Ramos (cell line): ENCODE data around the gene MTRF1L.
"Not testable (repeated sequence)": the region's sequence is repeated elsewhere in the genome, so short reads cannot be mapped to it uniquely, and the experiment has no call there.

ENCODE experiments used
- in situ Hi-C: fragments of 300-500 bp; cut with MboI; formaldehyde crosslinking; loops from one replicate; pipeline ENCODE4 v1.14.3; 2022; ENCODE audit warnings: low sequenced_read_pairs; ENCODE audit not compliant: unreplicated experiment

Gene MTRF1L

DNA sequence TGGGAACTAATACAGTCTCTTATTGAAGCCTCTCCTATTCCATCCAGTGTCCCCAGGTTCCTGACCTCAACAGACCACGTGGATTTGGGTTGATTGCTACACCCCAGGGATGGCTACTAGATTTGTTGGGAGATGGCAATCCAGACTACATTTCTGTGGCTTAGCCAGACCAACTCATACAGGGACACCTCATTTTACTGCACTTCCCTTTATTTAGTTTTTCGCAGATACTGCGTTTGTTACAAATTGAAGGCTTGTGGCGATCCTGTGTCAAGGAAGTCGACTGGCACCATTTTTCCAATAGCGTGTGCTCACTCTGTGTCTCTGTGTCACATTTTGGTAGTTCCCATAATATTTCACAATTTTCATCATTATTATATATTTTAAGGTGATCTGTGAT lies 10.3 kb upstream of the MTRF1L start:
- in situ Hi-C loops, result no loop called here

DNA sequence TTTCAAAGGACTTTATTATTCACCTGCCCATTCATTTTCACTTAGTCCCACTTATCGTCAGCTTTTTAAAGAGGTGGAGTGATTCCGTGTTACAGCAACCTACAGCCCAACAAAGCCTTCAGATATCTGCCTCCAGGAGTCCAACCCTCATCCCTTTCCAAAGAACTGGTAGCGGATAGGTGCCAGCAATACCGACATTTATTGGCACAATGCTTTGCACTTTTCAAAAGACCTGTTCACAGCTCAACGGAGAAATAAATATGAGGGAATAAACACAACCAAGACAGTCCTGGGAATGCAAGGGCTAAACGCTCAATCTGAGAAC lies 819 bp upstream of the MTRF1L start:
- in situ Hi-C loops, result no loop called here

- in situ Hi-C loops, result no loop called here
Measured at GRCh38 chr6:153001767-153002612, 519 bp downstream of the MTRF1L start.

- in situ Hi-C loops, result not testable (repeated sequence)
Measured at GRCh38 chr6:153000790-153001189, 1.7 kb downstream of the MTRF1L start.

GRCh38 chr6:153000243-153000642 lies 2.3 kb downstream of the MTRF1L start:
- in situ Hi-C loops, result no loop called here

DNA sequence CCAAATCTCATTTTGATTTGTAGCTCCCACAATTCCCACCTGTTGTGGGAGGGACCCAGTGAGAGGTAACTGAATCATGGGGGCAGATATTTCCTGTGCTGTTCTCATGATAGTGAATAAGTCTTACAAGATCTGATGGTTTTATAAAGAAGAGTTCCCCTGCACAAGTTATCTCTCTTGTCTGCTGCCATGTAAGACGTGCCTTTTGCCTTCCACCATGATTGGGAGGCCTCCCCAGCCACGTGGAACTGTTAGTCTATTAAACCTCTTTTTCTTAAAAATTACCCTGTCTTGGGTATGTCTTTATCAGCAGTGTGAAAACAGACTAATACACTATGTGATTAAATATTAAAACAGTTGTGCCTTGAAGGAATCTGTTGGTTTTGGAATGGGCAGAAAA lies 3.0 kb downstream of the MTRF1L start:
- in situ Hi-C loops, result loop anchor here (25.0 kb wide), 1 partner anchor 1612 kb away; the partner anchor contains the start of gene ZBTB2

DNA sequence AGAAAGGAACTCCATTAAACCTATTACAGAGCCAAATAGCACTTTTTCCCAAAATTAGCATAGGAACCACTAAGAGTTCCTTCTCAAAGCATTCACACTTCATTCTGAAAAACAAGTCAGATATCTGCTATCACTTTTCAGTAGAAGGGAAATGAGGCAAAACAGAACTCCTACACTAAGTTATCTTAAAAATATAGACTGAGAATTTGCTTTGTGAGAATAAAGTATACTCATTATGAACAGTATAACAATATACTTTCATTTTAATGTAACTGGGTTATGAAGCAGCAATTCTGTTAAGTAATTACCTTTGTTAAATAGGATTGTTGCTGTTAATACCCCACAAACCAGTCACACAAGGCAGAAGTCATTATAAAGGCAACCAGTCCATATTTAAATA lies 8.7 kb downstream of the MTRF1L start:
- in situ Hi-C loops, result loop anchor here (25.0 kb wide), 1 partner anchor 1607 kb away; the partner anchor contains the start of gene ZBTB2

GRCh38 chr6:152993431-152993830 lies 9.1 kb downstream of the MTRF1L start:
- in situ Hi-C loops, result loop anchor here (25.0 kb wide), 1 partner anchor 1606 kb away; the partner anchor contains the start of gene ZBTB2

DNA sequence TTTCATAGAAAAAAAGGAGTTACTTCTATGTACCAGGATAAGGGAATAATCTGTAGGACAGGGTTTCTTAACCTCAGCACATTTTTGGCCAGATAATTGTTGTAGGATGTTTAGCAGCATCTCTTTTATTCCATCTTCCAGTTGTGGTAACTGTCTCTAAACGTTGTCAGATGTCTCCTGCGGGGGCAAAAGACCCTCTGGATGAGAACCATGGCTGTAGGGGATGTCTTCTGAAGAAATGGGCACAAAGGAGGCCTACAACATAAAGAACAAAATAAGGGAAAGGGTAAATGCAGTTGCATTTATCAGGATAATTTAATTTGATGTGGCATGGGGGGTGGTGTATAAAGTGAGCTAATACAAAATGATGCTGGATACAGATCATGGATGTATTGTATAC lies 15.5 kb downstream of the MTRF1L start:
- in situ Hi-C loops, result loop anchor here (10.0 to 25.0 kb wide), 2 partner anchors 302 to 1600 kb away; partner anchors contain the start of gene ZBTB2

DNA sequence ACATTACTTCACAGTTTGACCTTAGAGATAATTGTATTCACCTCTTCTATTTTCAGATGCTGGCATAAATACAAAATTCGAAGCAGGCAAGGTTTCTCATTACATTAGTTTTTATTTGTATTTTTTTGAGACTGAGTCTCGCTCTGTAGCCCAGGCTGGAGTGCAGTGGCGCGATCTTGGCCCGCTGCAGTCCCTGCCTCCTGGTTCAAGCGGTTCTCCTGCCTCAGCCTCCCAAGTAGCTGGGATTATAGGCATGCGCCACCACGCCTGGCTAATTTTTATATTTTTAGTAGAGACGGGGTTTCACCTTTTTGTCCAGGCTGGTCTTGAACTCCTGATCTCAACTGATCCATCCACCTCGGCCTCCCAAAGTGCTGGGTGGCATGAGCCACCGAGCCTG lies 17.2 kb downstream of the MTRF1L start:
- in situ Hi-C loops, result loop anchor here (10.0 to 25.0 kb wide), 2 partner anchors 300 to 1598 kb away; partner anchors contain the start of gene ZBTB2

GRCh38 chr6:152984513-152984872 lies 18.0 kb downstream of the MTRF1L start:
- in situ Hi-C loops, result loop anchor here (10.0 to 25.0 kb wide), 2 partner anchors 300 to 1597 kb away; partner anchors contain the start of gene ZBTB2

- in situ Hi-C loops, result loop anchor here (10.0 to 25.0 kb wide), 2 partner anchors 299 to 1597 kb away; partner anchors contain the start of gene ZBTB2
Measured at GRCh38 chr6:152983637-152984512, 18.6 kb downstream of the MTRF1L start.

- in situ Hi-C loops, result loop anchor here (10.0 to 25.0 kb wide), 2 partner anchors 298 to 1596 kb away; partner anchors contain the start of gene ZBTB2
Measured at GRCh38 chr6:152982904-152983636, 19.4 kb downstream of the MTRF1L start, which contains the start of gene FBXO5. TSS of gene FBXO5 (minus strand) at chr6:152983041. CDS start at chr6:152982959, 82 bp downstream.

DNA sequence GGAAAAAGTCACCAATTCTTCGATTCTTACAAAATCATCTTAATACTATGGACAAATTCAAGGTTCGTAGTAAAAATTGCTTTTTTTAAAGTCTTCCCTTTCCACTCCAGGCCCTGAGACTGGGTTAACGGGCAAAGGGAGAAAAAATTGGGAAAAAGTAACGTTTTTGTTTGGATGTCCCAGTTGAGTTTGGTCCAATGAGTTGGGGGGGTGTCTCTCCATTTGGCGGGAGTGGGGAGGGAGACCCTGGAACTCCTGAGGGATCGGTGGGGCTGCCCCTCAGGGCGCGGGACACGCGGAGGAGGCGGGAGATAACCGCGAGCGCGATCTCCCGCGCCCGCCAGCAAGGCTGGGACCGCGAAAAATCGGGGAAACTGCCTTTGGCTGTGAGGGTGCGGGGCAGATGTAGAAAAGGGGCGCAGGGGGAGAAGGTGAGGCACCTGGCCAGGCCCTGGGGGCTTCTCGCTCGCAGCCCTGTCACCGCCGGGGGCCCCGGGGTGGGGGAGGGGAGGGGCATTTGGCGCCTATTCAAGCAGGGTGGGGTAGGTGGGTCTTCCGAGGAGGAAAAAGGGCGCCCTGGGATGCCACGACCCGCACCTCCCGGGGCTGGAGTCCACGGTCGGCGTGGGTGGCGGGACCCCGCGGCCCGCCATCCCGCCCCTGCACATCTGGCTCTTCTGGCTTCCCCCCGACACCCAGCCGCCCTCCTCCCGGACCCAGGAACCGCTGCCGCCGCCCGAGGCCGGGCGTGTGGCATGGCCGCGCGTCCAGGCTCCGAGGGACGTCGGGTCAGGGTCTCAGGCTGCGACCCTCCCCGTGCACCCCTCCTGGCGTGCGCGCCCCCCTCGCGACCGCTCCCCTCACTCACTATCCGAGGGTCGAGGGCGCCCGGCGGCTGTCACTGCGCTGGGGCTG lies 20.3 kb downstream of the MTRF1L start:
- in situ Hi-C loops, result loop anchor here (10.0 to 25.0 kb wide), 2 partner anchors 297 to 1595 kb away; partner anchors contain the start of gene ZBTB2

DNA sequence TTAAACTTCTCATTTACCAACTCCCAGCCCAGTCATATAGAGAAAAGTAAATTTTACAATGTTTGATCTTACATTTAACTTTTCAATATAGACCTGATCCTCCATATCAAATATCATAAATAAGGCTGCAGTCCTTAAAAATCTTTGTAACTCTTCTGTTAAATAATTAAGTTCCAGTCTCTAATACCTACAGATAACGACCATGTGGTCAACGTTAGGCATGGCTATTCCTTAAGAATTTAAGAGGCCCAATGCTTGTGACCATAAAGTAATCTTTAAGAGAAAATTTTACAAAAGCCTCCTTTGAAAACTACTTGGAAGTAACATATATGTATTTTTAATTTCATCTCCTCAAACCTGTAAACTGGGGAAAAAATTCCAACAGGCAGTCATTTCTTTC lies 21.3 kb downstream of the MTRF1L start:
- in situ Hi-C loops, result loop anchor here (10.0 to 25.0 kb wide), 2 partner anchors 296 to 1594 kb away; partner anchors contain the start of gene ZBTB2

- in situ Hi-C loops, result loop anchor here (10.0 to 25.0 kb wide), 2 partner anchors 296 to 1593 kb away; partner anchors contain the start of gene ZBTB2
Measured at GRCh38 chr6:152980656-152981055, 21.9 kb downstream of the MTRF1L start.

GRCh38 chr6:152979116-152979515 lies 23.4 kb downstream of the MTRF1L start:
- in situ Hi-C loops, result loop anchor here (25.0 kb wide), 1 partner anchor 1592 kb away; the partner anchor contains the start of gene ZBTB2

DNA sequence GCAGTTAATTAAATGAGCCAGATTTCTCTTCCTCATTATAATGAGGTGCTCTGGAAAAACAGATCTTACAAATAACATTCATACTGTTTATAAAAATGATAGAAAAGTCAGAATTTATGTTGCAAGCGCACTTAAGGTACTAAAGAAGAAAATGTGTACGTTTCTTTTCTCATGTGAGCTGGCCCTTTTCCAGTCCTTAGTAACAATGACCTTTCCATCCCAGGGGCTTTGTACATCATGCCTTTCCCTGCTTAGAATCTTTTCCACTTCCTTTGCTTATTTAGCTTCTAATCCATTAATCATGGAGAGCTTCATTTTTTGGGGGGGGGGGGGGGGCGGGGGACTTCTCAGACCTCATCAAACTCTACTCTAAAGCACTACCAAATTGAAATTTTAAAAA lies 24.5 kb downstream of the MTRF1L start:
- in situ Hi-C loops, result loop anchor here (25.0 kb wide), 1 partner anchor 1591 kb away; the partner anchor contains the start of gene ZBTB2
